Adrenal gland (tissue), 5 donors: ENCODE results near the gene CLASP2.

Experiments used
- CTCF ChIP-seq, 6 experiments: fragments of 450-650 bp in 4 of 6; fragments of 200-600 bp in 2 of 6; sonication (generic) in 1 of 6; IDR thresholded peaks; 1 replicate in 5 of 6; 2 replicates in 1 of 6; pipeline versions ENCODE4 v1.5.1 to v1.8.0; 2016 to 2021; ENCODE audit warnings: antibody characterized with exemption in 6 of 6, mild to moderate bottlenecking in 2 of 6, moderate library complexity in 1 of 6
- POLR2A ChIP-seq, 2 donors: fragments of 450-650 bp; IDR thresholded peaks; one replicate each; pipeline ENCODE4 v1.6.1; 2017; ENCODE audit warnings: antibody characterized with exemption in 2 of 2, mild to moderate bottlenecking in 2 of 2, moderate library complexity in 1 of 2
- donor health status: DM: no; HTN: no; CAD: no.

GRCh38 chr3:33639889-33640288 lies 78.2 kb downstream of the CLASP2 start:
- TF ChIP-seq POLR2A (IDR thresholded peaks at IDR 0.05) (no peak), CTCF (IDR thresholded peaks at IDR 0.05) (no peak)
